Stimulated activated CD8-positive, alpha-beta memory T cell treated with anti-CD3 and anti-CD28 coated beads, Interleukin-7, amount 100 ng/mL, for 1 hour (primary cell): ENCODE measurements around the gene GREB1L.
"Not testable (repeated sequence)": the region's sequence is repeated elsewhere in the genome, so short reads cannot be mapped to it uniquely, and the experiment has no call there.

Experiments used
- DNase-seq, 2 donors: peaks; one replicate each; pipeline ENCODE4 v3.0.0-alpha.2; 2020; ENCODE audit warnings: low read depth in 2 of 2

GREB1L gene

GRCh38 chr18:21366896-21367295 lies 124.9 kb downstream of the GREB1L start:
- DNase-seq = no peak

- DNase-seq = no peak
These were observed 127.1 kb downstream of the GREB1L start for GRCh38 chr18:21369146-21369545.

GRCh38 chr18:21369597-21369996 lies 127.6 kb downstream of the GREB1L start:
- not testable (repeated sequence) for DNase-seq

GRCh38 chr18:21383031-21383430 lies 141.0 kb downstream of the GREB1L start:
- DNase-seq = no peak

GRCh38 chr18:21386523-21387240 lies 144.7 kb downstream of the GREB1L start:
- no peak for DNase-seq

- DNase-seq = no peak
These were observed 145.9 kb downstream of the GREB1L start for GRCh38 chr18:21387886-21388285.

- no peak for DNase-seq
These were observed 147.3 kb downstream of the GREB1L start for GRCh38 chr18:21389283-21389682.

- no peak for DNase-seq
These were observed 147.9 kb downstream of the GREB1L start for GRCh38 chr18:21389903-21390302.

GRCh38 chr18:21391074-21391673 lies 149.1 kb downstream of the GREB1L start:
- DNase-seq = no peak

- DNase-seq = no peak
These were observed 152.0 kb downstream of the GREB1L start for GRCh38 chr18:21393986-21394385.

GRCh38 chr18:21398121-21398520 lies 156.1 kb downstream of the GREB1L start:
- DNase-seq = no peak

GRCh38 chr18:21402272-21402671 lies 160.2 kb downstream of the GREB1L start:
- no peak for DNase-seq

- DNase-seq = no peak
These were observed 162.4 kb downstream of the GREB1L start for GRCh38 chr18:21404426-21404825.

- no peak for DNase-seq
These were observed 164.1 kb downstream of the GREB1L start for GRCh38 chr18:21406116-21406515.

GRCh38 chr18:21408681-21409080 lies 166.6 kb downstream of the GREB1L start:
- DNase-seq = no peak

GRCh38 chr18:21433436-21433835 lies 191.4 kb downstream of the GREB1L start:
- no peak for DNase-seq

GRCh38 chr18:21439431-21439846 lies 197.4 kb downstream of the GREB1L start:
- DNase-seq = no peak

GRCh38 chr18:21441670-21442069 lies 199.6 kb downstream of the GREB1L start:
- DNase-seq = no peak

GRCh38 chr18:21443776-21444464 lies 201.9 kb downstream of the GREB1L start:
- DNase-seq = no peak

- DNase-seq = no peak
These were observed 202.6 kb downstream of the GREB1L start for GRCh38 chr18:21444465-21445212.

- DNase-seq = no peak
These were observed 206.3 kb downstream of the GREB1L start for GRCh38 chr18:21448299-21448698.
